ENCODE results near the gene CDH4.

Gene CDH4

GRCh38 chr20:61643656-61644377 is 391.8 kb downstream of the CDH4 start:
- DNase-seq = no peak
- in situ Hi-C loops (cut with HindIII; ENCODE audit: low pct_ligation_motif_present, low pct_unique_long_range_greater_than_20kb, low sequenced_read_pairs) = no loop called here

- in situ Hi-C loops (cut with HindIII; ENCODE audit: low pct_ligation_motif_present, low pct_unique_long_range_greater_than_20kb, low sequenced_read_pairs) = no loop called here
- DNase-seq = no peak
Measured at GRCh38 chr20:61644378-61645076, 392.5 kb downstream of the CDH4 start.

GRCh38 chr20:61645732-61646131 is 393.7 kb downstream of the CDH4 start:
- DNase-seq = no peak
- in situ Hi-C loops (cut with HindIII; ENCODE audit: low pct_ligation_motif_present, low pct_unique_long_range_greater_than_20kb, low sequenced_read_pairs) = no loop called here

DNA sequence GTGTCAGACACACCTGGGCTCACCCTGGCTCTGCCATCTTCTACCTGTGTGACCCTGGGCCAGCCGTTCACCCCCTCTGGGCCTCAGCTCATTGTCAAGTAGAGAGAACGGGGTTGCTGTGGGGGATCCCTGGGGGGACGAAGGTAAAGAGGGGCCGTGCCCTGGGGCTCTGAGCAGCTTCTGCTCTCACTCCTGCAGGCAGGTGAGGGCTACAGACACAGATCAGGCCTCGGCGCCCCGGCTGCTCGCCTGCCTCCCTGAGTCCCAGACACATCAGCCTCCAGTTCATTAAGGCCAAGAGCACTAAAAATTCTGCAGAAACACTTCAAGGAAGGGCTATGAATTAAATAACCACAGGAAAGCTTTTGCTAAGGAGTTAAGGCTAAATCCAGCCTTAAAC is 394.4 kb downstream of the CDH4 start:
- no peak for DNase-seq
- in situ Hi-C loops (cut with HindIII; ENCODE audit: low pct_ligation_motif_present, low pct_unique_long_range_greater_than_20kb, low sequenced_read_pairs) = no loop called here

GRCh38 chr20:61646986-61647385 is 394.9 kb downstream of the CDH4 start:
- DNase-seq = no peak
- in situ Hi-C loops (cut with HindIII; ENCODE audit: low pct_ligation_motif_present, low pct_unique_long_range_greater_than_20kb, low sequenced_read_pairs) = no loop called here

- in situ Hi-C loops (cut with HindIII; ENCODE audit: low pct_ligation_motif_present, low pct_unique_long_range_greater_than_20kb, low sequenced_read_pairs) = no loop called here
- no peak for DNase-seq
Measured at GRCh38 chr20:61647702-61648101, 395.6 kb downstream of the CDH4 start.

DNA sequence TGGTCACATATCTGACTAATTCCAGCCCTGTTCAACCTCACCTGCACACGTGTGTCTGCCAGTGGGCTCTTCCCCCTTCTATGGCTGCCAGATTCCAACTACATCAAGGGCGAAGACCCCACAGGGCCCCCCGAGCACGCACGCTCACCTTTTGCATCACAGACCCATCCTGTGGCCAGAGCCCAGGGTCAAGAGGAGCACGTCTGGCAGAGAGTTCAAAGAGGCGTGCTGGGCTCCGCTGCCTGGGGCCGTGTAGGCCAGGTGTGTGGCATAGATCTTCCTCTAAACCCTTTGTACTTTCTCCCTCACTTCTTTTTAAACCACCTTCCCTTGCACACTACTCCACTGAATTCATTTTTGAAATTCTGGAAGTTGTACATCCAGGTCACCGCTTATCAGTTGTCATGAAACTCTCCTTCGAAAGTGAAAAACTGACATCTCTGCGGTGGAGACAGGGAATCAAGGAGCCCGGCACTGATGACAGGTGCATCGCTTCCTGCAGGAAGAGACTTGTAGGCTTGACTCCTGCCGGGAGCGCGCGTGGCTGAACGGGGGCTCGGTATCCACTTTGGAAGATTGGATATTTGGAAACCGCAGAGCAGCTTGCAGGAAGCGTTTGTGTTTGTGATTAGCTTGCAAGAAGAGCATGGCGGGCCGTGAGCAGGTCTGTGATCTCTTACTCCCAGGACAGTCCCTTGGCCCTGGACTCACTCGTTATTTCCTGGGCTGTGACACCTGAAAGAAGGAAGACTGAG is 397.2 kb downstream of the CDH4 start:
- no peak for DNase-seq
- in situ Hi-C loops (cut with HindIII; ENCODE audit: low pct_ligation_motif_present, low pct_unique_long_range_greater_than_20kb, low sequenced_read_pairs) = no loop called here

DNA sequence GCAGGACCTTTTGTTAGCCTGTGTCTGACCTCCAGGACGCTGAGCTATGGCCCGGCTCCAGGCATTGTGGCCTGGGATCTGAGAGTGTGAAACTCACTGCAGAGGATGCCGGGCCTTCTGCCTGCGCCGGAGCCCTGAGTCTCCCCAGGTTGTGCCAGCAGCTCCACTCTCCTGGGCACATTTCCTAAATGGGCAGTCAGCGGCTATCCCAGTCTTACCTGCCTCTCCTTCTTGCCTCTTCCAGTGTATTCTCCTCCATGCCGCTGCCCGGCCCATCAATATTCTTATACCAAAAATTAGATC is 397.8 kb downstream of the CDH4 start:
- DNase-seq = no peak
- in situ Hi-C loops (cut with HindIII; ENCODE audit: low pct_ligation_motif_present, low pct_unique_long_range_greater_than_20kb, low sequenced_read_pairs) = no loop called here

DNA sequence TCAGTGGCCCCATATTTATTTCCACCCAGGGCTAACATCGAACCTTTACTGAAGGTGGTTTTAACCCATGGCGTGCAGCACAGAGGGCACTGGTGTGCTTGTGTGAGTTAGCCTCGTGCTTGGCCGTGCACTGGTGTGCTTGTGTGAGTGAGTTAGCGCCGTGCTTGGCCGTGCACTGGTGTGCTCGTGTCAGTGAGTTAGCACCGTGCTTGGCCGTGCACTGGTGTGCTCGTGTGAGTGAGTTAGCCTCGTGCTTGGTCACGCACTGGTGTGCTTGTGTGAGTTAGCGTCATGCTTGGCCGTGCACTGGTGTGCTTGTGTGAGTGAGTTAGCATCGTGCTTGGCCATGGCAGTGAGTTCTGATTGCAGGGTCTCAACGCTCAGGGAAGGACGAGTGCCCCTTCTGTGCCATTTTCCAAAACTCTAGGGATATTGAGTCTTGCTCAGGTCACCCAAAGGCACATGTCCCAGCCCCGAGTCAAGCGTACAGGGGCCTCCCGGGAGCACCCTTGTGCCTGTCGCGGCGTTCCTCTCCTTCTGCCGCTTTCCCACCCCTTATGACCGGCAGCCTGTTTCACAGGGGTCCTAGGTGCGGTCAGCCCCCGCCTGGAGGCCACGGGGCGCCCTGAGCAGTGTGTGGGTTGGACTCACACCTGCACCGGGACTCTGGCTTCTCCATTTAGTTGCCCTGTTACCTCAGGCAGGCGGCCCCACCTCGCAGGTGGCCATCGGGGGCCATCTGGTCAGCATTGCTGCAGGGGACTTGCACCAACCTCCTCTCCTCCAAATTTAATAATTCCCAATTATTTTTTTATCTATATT is 399.1 kb downstream of the CDH4 start:
- in situ Hi-C loops (cut with HindIII; ENCODE audit: low pct_ligation_motif_present, low pct_unique_long_range_greater_than_20kb, low sequenced_read_pairs) = no loop called here
- no peak for DNase-seq

DNA sequence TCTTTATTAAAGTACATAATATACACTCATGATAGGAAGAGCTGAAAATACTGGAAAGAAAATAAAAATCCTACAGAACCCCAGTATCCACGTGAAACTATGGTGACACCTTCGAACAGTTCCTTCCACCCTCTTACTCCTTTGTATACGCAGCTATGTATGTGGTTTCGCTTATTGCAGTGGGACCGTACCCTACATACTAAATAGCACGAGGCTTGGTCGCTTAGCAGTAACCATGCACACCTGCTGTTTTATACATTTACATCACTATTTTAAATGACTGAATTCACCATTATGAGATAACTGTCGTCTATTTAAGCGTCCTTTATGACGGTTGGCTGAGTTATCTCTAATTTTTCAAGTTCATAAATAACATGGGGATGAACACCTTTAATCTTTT is 400.1 kb downstream of the CDH4 start:
- no peak for DNase-seq
- in situ Hi-C loops (cut with HindIII; ENCODE audit: low pct_ligation_motif_present, low pct_unique_long_range_greater_than_20kb, low sequenced_read_pairs) = no loop called here

GRCh38 chr20:61654726-61655125 is 402.7 kb downstream of the CDH4 start:
- in situ Hi-C loops (cut with HindIII; ENCODE audit: low pct_ligation_motif_present, low pct_unique_long_range_greater_than_20kb, low sequenced_read_pairs) = no loop called here
- DNase-seq = no peak

GRCh38 chr20:61655591-61655990 is 403.5 kb downstream of the CDH4 start:
- DNase-seq = no peak
- in situ Hi-C loops (cut with HindIII; ENCODE audit: low pct_ligation_motif_present, low pct_unique_long_range_greater_than_20kb, low sequenced_read_pairs) = no loop called here

- DNase-seq = no peak
- in situ Hi-C loops (cut with HindIII; ENCODE audit: low pct_ligation_motif_present, low pct_unique_long_range_greater_than_20kb, low sequenced_read_pairs) = no loop called here
Measured at GRCh38 chr20:61656198-61656597, 404.1 kb downstream of the CDH4 start.

DNA sequence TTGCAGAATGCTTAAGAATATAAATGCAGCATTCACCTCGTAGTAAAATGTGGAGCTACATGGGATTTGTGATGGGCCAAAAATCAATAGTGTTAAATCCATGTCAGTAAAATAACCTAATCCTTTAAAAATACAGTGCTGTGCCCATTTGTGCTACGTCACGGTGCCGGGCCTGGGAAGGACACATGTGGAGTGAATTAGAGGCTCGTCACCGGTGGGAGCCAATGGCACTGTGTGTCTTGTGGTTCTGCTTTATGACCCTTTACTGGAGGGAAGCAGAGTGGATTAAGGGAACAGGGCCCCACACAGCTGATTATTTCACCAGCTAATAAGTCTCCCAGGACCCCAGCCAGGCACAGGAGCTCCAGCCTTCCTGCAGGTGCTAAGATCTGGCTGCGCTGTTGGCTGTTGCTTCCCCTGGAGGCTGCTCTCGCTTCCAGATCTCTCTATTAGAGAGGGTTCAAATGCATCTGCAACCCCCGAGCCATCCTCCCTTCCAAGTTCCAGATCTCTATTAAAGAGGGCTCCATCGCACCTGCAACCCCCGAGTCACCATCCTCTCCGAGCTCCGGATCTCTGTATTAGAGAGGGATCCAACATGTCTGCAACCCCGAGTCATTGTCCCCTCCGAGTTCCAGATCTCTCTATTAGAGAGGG is 405.8 kb downstream of the CDH4 start:
- DNase-seq = no peak
- in situ Hi-C loops (cut with HindIII; ENCODE audit: low pct_ligation_motif_present, low pct_unique_long_range_greater_than_20kb, low sequenced_read_pairs) = no loop called here

DNA sequence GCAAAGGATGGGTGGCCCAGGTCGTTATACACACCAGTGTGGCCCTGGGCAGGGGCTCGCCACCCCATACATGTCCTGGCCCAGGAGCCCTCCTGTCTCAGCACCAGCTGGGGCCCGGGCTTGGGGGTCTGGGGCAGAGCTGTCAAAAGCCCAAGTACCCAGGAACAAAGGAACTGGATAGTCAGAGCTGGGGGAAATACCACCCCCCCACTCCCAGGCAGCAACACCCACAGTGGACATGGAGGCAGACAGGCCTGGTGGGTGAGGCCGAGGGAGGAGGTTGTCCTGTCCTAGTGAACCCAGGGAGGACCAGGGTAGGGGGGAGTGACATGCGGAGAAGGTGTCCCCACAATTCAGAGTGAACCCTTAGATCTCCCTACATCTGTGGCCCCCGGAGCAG is 406.5 kb downstream of the CDH4 start:
- DNase-seq = no peak
- in situ Hi-C loops (cut with HindIII; ENCODE audit: low pct_ligation_motif_present, low pct_unique_long_range_greater_than_20kb, low sequenced_read_pairs) = no loop called here

DNA sequence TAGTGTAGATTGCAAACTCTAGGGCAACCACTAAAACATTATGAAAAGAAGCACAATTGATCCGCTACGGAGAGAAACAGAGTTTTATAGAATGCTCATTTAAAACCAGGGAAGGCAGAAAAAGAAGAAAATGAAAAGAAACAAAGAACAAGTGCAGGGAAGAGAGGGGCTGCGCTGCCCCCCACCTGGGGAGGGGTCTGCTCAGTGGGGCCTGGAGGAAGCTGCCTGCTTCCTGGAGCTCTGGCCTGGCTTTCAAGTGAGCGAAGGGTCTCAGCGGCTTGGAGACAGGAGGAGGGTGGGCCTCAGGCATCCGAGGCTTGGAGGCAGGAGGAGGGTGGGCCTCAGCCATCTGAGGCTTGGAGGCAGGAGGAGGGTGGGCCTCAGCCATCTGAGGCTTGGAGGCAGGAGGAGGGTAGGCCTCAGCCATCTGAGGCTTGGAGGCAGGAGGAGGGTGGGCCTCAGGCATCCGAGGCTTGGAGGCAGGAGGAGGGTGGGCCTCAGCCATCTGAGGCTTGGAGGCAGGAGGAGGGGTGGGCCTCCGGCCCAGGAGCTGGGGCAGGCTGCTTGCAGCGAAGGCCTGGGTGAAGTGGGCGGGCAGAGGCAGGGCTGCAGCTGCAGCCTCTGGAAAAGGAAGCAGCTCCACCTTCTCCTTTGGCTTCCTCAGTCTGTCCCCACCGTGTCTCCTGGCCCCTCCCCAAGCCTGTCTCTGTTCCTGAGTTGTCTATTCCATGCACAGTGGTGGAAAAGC is 407.4 kb downstream of the CDH4 start:
- in situ Hi-C loops (cut with HindIII; ENCODE audit: low pct_ligation_motif_present, low pct_unique_long_range_greater_than_20kb, low sequenced_read_pairs) = no loop called here
- DNase-seq = no peak

- DNase-seq = no peak
- in situ Hi-C loops (cut with HindIII; ENCODE audit: low pct_ligation_motif_present, low pct_unique_long_range_greater_than_20kb, low sequenced_read_pairs) = no loop called here
Measured at GRCh38 chr20:61659994-61660346, 407.9 kb downstream of the CDH4 start.

DNA sequence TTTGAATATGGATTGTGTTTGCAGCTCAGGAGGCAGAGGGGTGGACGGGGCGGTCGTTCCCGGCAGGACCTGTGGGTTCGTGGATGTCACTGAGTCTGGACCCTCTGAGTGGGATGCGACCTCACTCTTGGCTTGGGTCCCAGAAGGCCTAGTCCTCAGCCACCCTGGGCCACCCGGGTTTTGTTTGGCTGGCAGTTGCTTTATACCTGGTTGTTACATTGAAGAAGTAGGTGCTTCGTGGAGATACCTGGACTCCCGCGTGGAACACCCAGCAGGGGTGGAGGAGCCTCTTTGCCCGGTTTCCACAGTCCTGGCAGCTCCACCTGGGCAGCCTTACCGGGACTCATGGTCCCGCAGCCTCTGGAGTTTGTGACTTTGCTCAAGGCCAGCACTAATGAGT is 408.5 kb downstream of the CDH4 start:
- no peak for DNase-seq
- in situ Hi-C loops (cut with HindIII; ENCODE audit: low pct_ligation_motif_present, low pct_unique_long_range_greater_than_20kb, low sequenced_read_pairs) = no loop called here

Measured in ACHN (cell line).